Fibroblast of villous mesenchyme (primary cell): ENCODE results near the gene CHST4. TPM values are rescaled to one million over a fixed set of nuclear protein-coding genes. Genes with fewer than 3 reads are reported as not detected.

Experiments used
- DNase-seq: peaks from one replicate; pipeline ENCODE4 v3.0.0-alpha.2; 2010; ENCODE audit warnings: low read depth
- H3K4me3 ChIP-seq: 2 replicates; pipeline ENCODE4 v1.5.1; 2011; ENCODE audit warnings: low read depth, mild to moderate bottlenecking, low read length
- CTCF ChIP-seq: IDR thresholded peaks from 2 replicates; pipeline ENCODE4 v1.5.1; 2012; ENCODE audit warnings: low read depth, mild to moderate bottlenecking, low read length; ENCODE audit not compliant: insufficient read depth
- total RNA-seq: library from RNA; depleted of rRNA; stranded (reverse); fragments of >200 nt; gene quantifications from 2 replicates; pipeline ENCODE4 v1.2.3, GENCODE V29; 2012

Gene CHST4
- total RNA-seq, result not detected in 2 replicates

- no peak for TF ChIP-seq CTCF
- peak; percentile 24 for DNase-seq
- H3K4me3 ChIP-seq, result no peak within 1 kb of the TSS
These were observed at the start of gene CHST4 for GRCh38 chr16:71526111-71526631. Gene CHST4 (plus strand): TSS chr16:71526426. CDS start chr16:71536678, 10,252 bp downstream.

- H3K4me3 ChIP-seq, result no peak overlapping the region
- TF ChIP-seq CTCF, result no peak
- DNase-seq, result no peak
These were observed 49.6 kb upstream of the CHST4 start for GRCh38 chr16:71476457-71477124.

GRCh38 chr16:71479420-71479819, 46.8 kb upstream of the CHST4 start:
- peak; percentile 60 for TF ChIP-seq CTCF
- DNase-seq, result peak; percentile 41
- H3K4me3 ChIP-seq, result no peak overlapping the region

- H3K4me3 ChIP-seq, result no peak overlapping the region
- no peak for DNase-seq
- TF ChIP-seq CTCF, result no peak
These were observed 45.3 kb upstream of the CHST4 start for GRCh38 chr16:71480956-71481355.

GRCh38 chr16:71482569-71482968, 43.7 kb upstream of the CHST4 start:
- no peak for DNase-seq
- TF ChIP-seq CTCF, result no peak
- no peak overlapping the region for H3K4me3 ChIP-seq

GRCh38 chr16:71484006-71484893, 42.0 kb upstream of the CHST4 start:
- no peak for TF ChIP-seq CTCF
- DNase-seq, result peak; percentile 96

More at GRCh38 chr16:71484006-71484893, 42.0 kb upstream of the CHST4 start:
- peak overlapping the region; percentile 96 for H3K4me3 ChIP-seq
